ENCODE measurements around the gene LSS. TPM values are rescaled to one million over a fixed set of nuclear protein-coding genes. Genes with fewer than 3 reads are reported as not detected.

Gene LSS
- total RNA-seq, 4 donors from 2014 or later: 128 to 251 (median 164) TPM

DNA sequence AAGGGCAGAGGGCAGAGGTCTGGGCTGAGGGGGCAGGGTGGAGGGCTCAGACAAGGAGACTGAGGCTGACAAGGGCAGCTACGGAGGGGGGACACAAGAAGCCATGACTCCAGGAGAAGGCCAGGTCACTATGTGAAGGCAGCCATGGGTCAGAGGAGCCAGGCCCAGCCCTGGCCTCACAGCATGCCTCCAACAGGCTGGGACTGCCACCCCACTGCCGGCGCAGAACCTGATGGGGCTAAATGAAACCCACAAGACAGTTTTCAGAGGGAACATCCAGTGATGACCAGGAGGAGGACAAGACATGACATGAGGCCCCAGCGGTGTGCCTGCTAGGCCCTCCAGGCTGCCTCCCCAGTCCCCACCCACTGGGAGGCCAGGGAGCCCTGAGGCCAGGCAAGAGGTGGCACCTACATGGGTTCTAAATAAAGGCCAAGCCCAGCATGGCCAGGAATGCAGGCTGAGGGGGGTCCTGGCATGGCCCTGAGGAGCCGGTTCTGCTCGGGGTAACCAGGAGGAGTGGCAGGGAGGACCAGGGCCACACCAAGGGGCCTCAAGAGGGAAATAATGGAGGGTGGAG, 27.3 kb upstream of the LSS start:
- Histone ChIP-seq H3K36me3 (peaks cover 98% of the 10 kb centered on the region), H3K4me3 (no peak overlapping the region), H3K9me3 (no peaks in the 10 kb centered on the region), H3K4me1 (no peaks in the 10 kb centered on the region), H3K27ac (no peak overlapping the region), H3K27me3 (no peaks in the 10 kb centered on the region)
- WGBS: 90% methylated on average over 6 of the region's 6 CpGs
- TF ChIP-seq POLR2A (IDR thresholded peaks at IDR 0.05): no peak
- TF ChIP-seq CTCF (IDR thresholded peaks at IDR 0.05): no peak
- no peak for TF ChIP-seq EP300 (IDR thresholded peaks at IDR 0.05)
- DNase-seq (ENCODE audit: low spot score in 2 of 2): no peak

- H3K36me3 ChIP-seq: peaks cover 98% of the 10 kb centered on the region
Measured at GRCh38 chr21:46255166-46255565, 26.6 kb upstream of the LSS start.

DNA sequence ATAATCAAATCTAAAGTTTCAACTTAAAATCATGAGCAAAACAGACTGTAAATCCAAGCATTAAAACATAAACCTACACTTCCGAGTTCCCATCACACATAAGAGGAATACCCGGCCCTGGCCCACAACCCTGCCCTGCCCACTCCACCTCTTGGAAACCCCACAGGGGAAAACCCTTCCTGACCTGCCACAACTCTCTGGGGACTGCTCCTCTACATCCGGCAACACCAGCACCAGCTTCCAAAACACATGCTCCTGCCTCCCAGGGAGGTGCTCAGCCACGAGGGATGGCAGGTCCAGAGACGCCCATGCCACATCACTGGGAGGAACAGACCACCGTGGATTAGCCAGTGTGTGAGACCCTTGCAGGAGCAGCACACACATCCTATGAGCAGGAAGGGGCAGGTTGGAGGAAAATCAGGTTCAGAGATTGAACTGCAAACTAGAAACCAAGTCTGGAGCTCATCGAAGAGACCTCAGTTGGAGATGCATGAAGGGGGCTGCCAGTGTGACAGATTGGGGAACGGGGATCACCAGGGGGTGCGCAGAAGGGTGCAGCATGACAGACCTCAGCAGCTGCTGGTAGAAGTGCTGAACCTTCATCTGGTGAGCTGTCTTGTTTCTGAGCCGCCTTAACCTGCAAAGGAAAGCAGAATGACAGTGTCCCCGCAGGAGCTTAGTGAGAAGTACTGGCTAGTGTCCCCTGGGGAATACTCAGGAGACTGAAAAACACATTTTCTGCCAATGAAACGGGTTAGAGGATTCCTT, 25.8 kb upstream of the LSS start:
- Histone ChIP-seq H3K27me3 (no peaks in the 10 kb centered on the region), H3K9me3 (no peaks in the 10 kb centered on the region), H3K36me3 (peaks cover 99% of the 10 kb centered on the region), H3K4me3 (no peak overlapping the region), H3K27ac (no peak overlapping the region), H3K4me1 (no peaks in the 10 kb centered on the region)
- 81% methylated on average over 11 of the region's 12 CpGs for WGBS
- no peak for DNase-seq (ENCODE audit: low spot score in 2 of 2)
- TF ChIP-seq EP300 (IDR thresholded peaks at IDR 0.05) (no peak), CTCF (IDR thresholded peaks at IDR 0.05) (no peak), POLR2AphosphoS5 (IDR thresholded peaks at IDR 0.05) (no peak), POLR2A (IDR thresholded peaks at IDR 0.05) (no peak)

More at GRCh38 chr21:46255166-46255565, 26.6 kb upstream of the LSS start:
- no peaks in the 10 kb centered on the region for H3K27me3 ChIP-seq
- H3K9me3 ChIP-seq: no peaks in the 10 kb centered on the region
- no peak for DNase-seq (ENCODE audit: low spot score in 2 of 2)
- H3K4me1 ChIP-seq: no peaks in the 10 kb centered on the region
- H3K4me3 ChIP-seq: no peak overlapping the region
- WGBS: 82% methylated on average over 11 of the region's 11 CpGs
- no peak for TF ChIP-seq POLR2AphosphoS5 (IDR thresholded peaks at IDR 0.05)
- TF ChIP-seq CTCF (IDR thresholded peaks at IDR 0.05): no peak
- TF ChIP-seq EP300 (IDR thresholded peaks at IDR 0.05): no peak
- no peak overlapping the region for H3K27ac ChIP-seq

GRCh38 chr21:46253610-46254124, 25.1 kb upstream of the LSS start:
- no peak overlapping the region for H3K4me3 ChIP-seq
- TF ChIP-seq EP300 (IDR thresholded peaks at IDR 0.05): no peak
- TF ChIP-seq POLR2A (IDR thresholded peaks at IDR 0.05): no peak
- no peak for TF ChIP-seq POLR2AphosphoS5 (IDR thresholded peaks at IDR 0.05)
- no peak for TF ChIP-seq CTCF (IDR thresholded peaks at IDR 0.05)
- H3K27me3 ChIP-seq: no peaks in the 10 kb centered on the region
- H3K4me1 ChIP-seq: no peaks in the 10 kb centered on the region
- no peak overlapping the region for H3K27ac ChIP-seq
- no peaks in the 10 kb centered on the region for H3K9me3 ChIP-seq
- WGBS: 76% methylated on average over 8 of the region's 8 CpGs
- H3K36me3 ChIP-seq: peaks cover 99% of the 10 kb centered on the region
- no peak for DNase-seq (ENCODE audit: low spot score in 2 of 2)

DNA sequence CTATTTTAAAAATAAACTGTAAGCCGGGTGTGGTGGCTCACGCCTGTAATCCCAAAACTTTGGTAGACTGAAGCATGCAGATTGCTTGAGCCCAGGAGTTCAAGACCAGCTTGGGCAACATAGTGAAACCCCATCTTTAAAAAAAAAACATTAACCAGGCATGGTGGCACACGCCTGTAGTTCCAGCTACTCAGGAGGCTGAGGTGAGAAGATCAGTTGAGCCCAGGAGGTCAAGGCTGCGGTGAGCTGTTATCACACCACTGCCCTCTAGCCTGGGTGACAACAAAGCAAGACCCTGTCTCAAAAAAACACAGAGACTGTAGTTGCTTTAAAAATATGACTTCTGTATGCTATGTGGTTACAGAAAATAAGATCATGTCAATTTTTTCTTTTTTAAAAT, 24.3 kb upstream of the LSS start:
- H3K9me3 ChIP-seq: no peaks in the 10 kb centered on the region
- H3K4me1 ChIP-seq: no peaks in the 10 kb centered on the region
- no peak overlapping the region for H3K27ac ChIP-seq
- H3K36me3 ChIP-seq: peaks cover 98% of the 10 kb centered on the region
- DNase-seq (ENCODE audit: low spot score in 2 of 2): no peak
- no peak overlapping the region for H3K4me3 ChIP-seq
- WGBS: 91% methylated on average over 4 of the region's 4 CpGs
- no peaks in the 10 kb centered on the region for H3K27me3 ChIP-seq
- TF ChIP-seq EP300 (IDR thresholded peaks at IDR 0.05): no peak
- no peak for TF ChIP-seq CTCF (IDR thresholded peaks at IDR 0.05)
- TF ChIP-seq POLR2AphosphoS5 (IDR thresholded peaks at IDR 0.05): no peak
- no peak for TF ChIP-seq POLR2A (IDR thresholded peaks at IDR 0.05)
